ENCODE measurements around the gene MAP3K3.

Gene MAP3K3

GRCh38 chr17:63647065-63647725 is 25.0 kb downstream of the MAP3K3 start:
- TF ChIP-seq CTCF (IDR thresholded peaks at IDR 0.05; ENCODE audit: control insufficient read depth, insufficient read depth, low read depth, low read length, missing control alignments), result no peak
- DNase-seq (ENCODE audit: low read depth), result peak; percentile 27
- H3K4me3 ChIP-seq (ENCODE audit: control insufficient read depth, low read depth, low read length), result no peak overlapping the region

GRCh38 chr17:63647936-63648335 is 25.7 kb downstream of the MAP3K3 start:
- no peak for DNase-seq (ENCODE audit: low read depth)
- H3K4me3 ChIP-seq (ENCODE audit: control insufficient read depth, low read depth, low read length), result no peak overlapping the region
- TF ChIP-seq CTCF (IDR thresholded peaks at IDR 0.05; ENCODE audit: control insufficient read depth, insufficient read depth, low read depth, low read length, missing control alignments), result no peak

- H3K4me3 ChIP-seq (ENCODE audit: control insufficient read depth, low read depth, low read length), result no peak overlapping the region
- no peak for DNase-seq (ENCODE audit: low read depth)
- TF ChIP-seq CTCF (IDR thresholded peaks at IDR 0.05; ENCODE audit: control insufficient read depth, insufficient read depth, low read depth, low read length, missing control alignments), result no peak
These were observed 27.6 kb downstream of the MAP3K3 start for GRCh38 chr17:63649813-63650212.

- no peak for TF ChIP-seq CTCF (IDR thresholded peaks at IDR 0.05; ENCODE audit: control insufficient read depth, insufficient read depth, low read depth, low read length, missing control alignments)
- no peak for DNase-seq (ENCODE audit: low read depth)
These were observed 29.9 kb downstream of the MAP3K3 start for GRCh38 chr17:63652106-63652505.

GRCh38 chr17:63653050-63653449 is 30.8 kb downstream of the MAP3K3 start:
- DNase-seq (ENCODE audit: low read depth), result no peak
- no peak overlapping the region for H3K4me3 ChIP-seq (ENCODE audit: control insufficient read depth, low read depth, low read length)
- TF ChIP-seq CTCF (IDR thresholded peaks at IDR 0.05; ENCODE audit: control insufficient read depth, insufficient read depth, low read depth, low read length, missing control alignments), result no peak

More at GRCh38 chr17:63652106-63652505, 29.9 kb downstream of the MAP3K3 start:
- no peak overlapping the region for H3K4me3 ChIP-seq (ENCODE audit: control insufficient read depth, low read depth, low read length)

- TF ChIP-seq CTCF (IDR thresholded peaks at IDR 0.05; ENCODE audit: control insufficient read depth, insufficient read depth, low read depth, low read length, missing control alignments), result no peak
- no peak for DNase-seq (ENCODE audit: low read depth)
- H3K4me3 ChIP-seq (ENCODE audit: control insufficient read depth, low read depth, low read length), result no peak overlapping the region
These were observed 35.6 kb downstream of the MAP3K3 start for GRCh38 chr17:63657786-63658185.

All from AG09309 (cell line).